Measurements from ENCODE around the gene SLC4A4. TPM values are rescaled to one million over a fixed set of nuclear protein-coding genes. Genes with fewer than 3 reads are reported as not detected.

Gene SLC4A4
- total RNA-seq, 2 experiments from 2014 or later = 0.08 to 0.14 TPM

GRCh38 chr4:71333960-71334359 lies 4.9 kb upstream of the SLC4A4 start:
- no peak for TF ChIP-seq CTCF (IDR thresholded peaks at IDR 0.05)
- Mint-ChIP-seq H3K27me3 (peaks cover 4% of the 10 kb centered on the region), H3K36me3 (ENCODE audit: low read depth) (no peaks in the 10 kb centered on the region), H3K4me3 (no peak overlapping the region), H3K27ac (no peak overlapping the region), H3K4me1 (ENCODE audit: low read depth) (no peaks in the 10 kb centered on the region), H3K9me3 (no peaks in the 10 kb centered on the region)
- Histone ChIP-seq H3K4me1 (ENCODE audit: insufficient read depth, low read length) (no peaks in the 10 kb centered on the region), H3K27ac (ENCODE audit: low read depth in 1 of 2, low read length in 2 of 2) (no peak overlapping the region), H3K9me3 (ENCODE audit: control insufficient read depth in 1 of 2, insufficient read depth in 1 of 2, low read length in 2 of 2) (peaks cover 0 to 5% of the 10 kb centered on the region in 2 experiments), H3K27me3 (ENCODE audit: control insufficient read depth in 1 of 2, insufficient read depth in 2 of 2, low read length in 2 of 2) (no peaks in the 10 kb centered on the region), H3K4me3 (ENCODE audit: low read length) (no peak overlapping the region), H3K36me3 (ENCODE audit: insufficient read depth, low read length) (no peaks in the 10 kb centered on the region)
- CTCF ChIA-PET = no interaction called here
- no peak for ATAC-seq (ENCODE audit: poor library complexity)
- POLR2A ChIA-PET = interaction anchor here (0.5 kb wide), 1 partner anchor 16 kb away, joined by 3 read pairs; no protein-coding TSS in a partner anchor
- intact Hi-C loops (cut with DNase I, micrococcal nuclease) = no loop called here
- no peak for DNase-seq

- TF ChIP-seq CTCF (IDR thresholded peaks at IDR 0.05) = no peak
- Histone ChIP-seq H3K4me1 (ENCODE audit: insufficient read depth, low read length) (no peaks in the 10 kb centered on the region), H3K4me3 (ENCODE audit: low read length) (no peak overlapping the region), H3K27ac (ENCODE audit: low read depth in 1 of 2, low read length in 2 of 2) (no peak overlapping the region), H3K36me3 (ENCODE audit: insufficient read depth, low read length) (no peaks in the 10 kb centered on the region), H3K9me3 (ENCODE audit: control insufficient read depth in 1 of 2, insufficient read depth in 1 of 2, low read length in 2 of 2) (peaks cover 0 to 5% of the 10 kb centered on the region in 2 experiments), H3K27me3 (ENCODE audit: control insufficient read depth in 1 of 2, insufficient read depth in 2 of 2, low read length in 2 of 2) (no peaks in the 10 kb centered on the region)
- Mint-ChIP-seq H3K27me3 (peaks cover 4% of the 10 kb centered on the region), H3K4me1 (ENCODE audit: low read depth) (no peaks in the 10 kb centered on the region), H3K36me3 (ENCODE audit: low read depth) (no peaks in the 10 kb centered on the region), H3K4me3 (no peak overlapping the region), H3K27ac (no peak overlapping the region), H3K9me3 (no peaks in the 10 kb centered on the region)
- ChIA-PET POLR2A (interaction anchor here (0.5 kb wide), 1 partner anchor 16 kb away, joined by 3 read pairs; no protein-coding TSS in a partner anchor), CTCF (no interaction called here)
- DNase-seq (no peak), ATAC-seq (ENCODE audit: poor library complexity) (no peak)
- intact Hi-C loops (cut with DNase I, micrococcal nuclease) = no loop called here
Observed at GRCh38 chr4:71334465-71334882, 4.3 kb upstream of the SLC4A4 start.

- intact Hi-C loops (cut with DNase I, micrococcal nuclease) = no loop called here
Observed at GRCh38 chr4:71343670-71344466, 5.0 kb downstream of the SLC4A4 start.

More at GRCh38 chr4:71343670-71344466, 5.0 kb downstream of the SLC4A4 start:
- Histone ChIP-seq H3K4me3 (ENCODE audit: low read length) (no peak overlapping the region), H3K9me3 (ENCODE audit: control insufficient read depth in 1 of 2, insufficient read depth in 1 of 2, low read length in 2 of 2) (no peaks in the 10 kb centered on the region), H3K27me3 (ENCODE audit: control insufficient read depth in 1 of 2, insufficient read depth in 2 of 2, low read length in 2 of 2) (no peaks in the 10 kb centered on the region), H3K27ac (ENCODE audit: low read depth in 1 of 2, low read length in 2 of 2) (no peak overlapping the region), H3K36me3 (ENCODE audit: insufficient read depth, low read length) (no peaks in the 10 kb centered on the region), H3K4me1 (ENCODE audit: insufficient read depth, low read length) (no peaks in the 10 kb centered on the region)
- Mint-ChIP-seq H3K27me3 (no peaks in the 10 kb centered on the region), H3K4me3 (no peak overlapping the region), H3K36me3 (ENCODE audit: low read depth) (no peaks in the 10 kb centered on the region), H3K9me3 (no peaks in the 10 kb centered on the region), H3K4me1 (ENCODE audit: low read depth) (no peaks in the 10 kb centered on the region), H3K27ac (no peak overlapping the region)
- no peak for TF ChIP-seq CTCF (IDR thresholded peaks at IDR 0.05)
- DNase-seq = no peak
- CTCF ChIA-PET = no interaction called here
- POLR2A ChIA-PET = no interaction called here
- no peak for ATAC-seq (ENCODE audit: poor library complexity)

All from CD4-positive, alpha-beta T cell (primary cell).